ENCODE results near the gene MIA2. TPM values are rescaled to one million over a fixed set of nuclear protein-coding genes. Genes with fewer than 3 reads are reported as not detected.

MIA2 gene
- total and polyA plus RNA-seq, 9 of the 15 experiments (the other 6 are each of a cell fraction or from before 2014, with no cell fraction given) = 6.0 to 21.8 (median 12.8) TPM

DNA sequence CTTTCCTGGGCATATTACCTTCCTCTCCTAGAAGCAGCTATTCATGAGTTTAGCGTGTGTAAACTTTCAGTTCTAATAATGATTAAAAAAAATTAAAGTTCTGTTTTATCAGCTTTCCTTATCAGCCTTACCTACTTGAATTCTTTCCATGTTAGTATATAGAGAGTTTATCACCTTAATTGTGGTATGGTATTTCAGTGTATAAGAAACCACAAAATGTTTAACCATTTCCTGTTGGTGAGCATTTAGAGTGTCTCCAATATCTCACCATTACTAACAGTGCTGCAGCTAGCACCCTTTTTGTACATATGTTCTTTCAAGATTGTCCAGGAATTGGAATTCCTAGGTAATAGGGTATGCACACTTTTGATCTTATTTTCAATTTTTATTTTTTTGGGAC, 109.1 kb downstream of the MIA2 start:
- Histone ChIP-seq H3K9ac (ENCODE audit: insufficient read depth in 1 of 2, low read depth in 2 of 2, low read length in 2 of 2) (no peak overlapping the region), H3K9me1 (ENCODE audit: control insufficient read depth, insufficient read depth, low read length) (no peaks in the 10 kb centered on the region), H3K4me2 (ENCODE audit: insufficient read depth, low read length) (no peak overlapping the region), H2AFZ (ENCODE audit: low read depth, low read length) (no peak overlapping the region), H3K36me3 (ENCODE audit: control insufficient read depth, insufficient read depth, low read length) (peaks cover 2% of the 10 kb centered on the region; the same call in 1 of the 3 replicates), H4K20me1 (replicated peaks; ENCODE audit: control insufficient read depth, insufficient read depth, low read length) (no peaks in the 10 kb centered on the region), H3K4me3 (no peak overlapping the region), H3K4me1 (replicated peaks in 1 of 2; ENCODE audit: control insufficient read depth in 2 of 2, insufficient read depth in 2 of 2, low read length in 2 of 2) (no peaks in the 10 kb centered on the region; a peak in 1 of 5 replicates), H3K27me3 (ENCODE audit: control insufficient read depth in 2 of 2, insufficient read depth in 2 of 2, low read length in 2 of 2) (no peaks in the 10 kb centered on the region), H3K79me2 (ENCODE audit: control insufficient read depth, insufficient read depth, low read length) (no peaks in the 10 kb centered on the region), H3K27ac (ENCODE audit: extremely low read depth, low read depth, low read length) (no peak overlapping the region), H3K9me3 (replicated peaks; ENCODE audit: control insufficient read depth, insufficient read depth, low read depth, low read length) (no peaks in the 10 kb centered on the region)
- in situ Hi-C loops (cut with MboI) (no loop called here), intact Hi-C loops (cut with micrococcal nuclease) (no loop called here)
- no peak for FAIRE-seq
- DNase-seq (ENCODE audit: extremely low read depth in 1 of 4, low spot score in 3 of 4) = no peak
- CTCF ChIA-PET (ENCODE audit: low intra/inter-chr PET ratio) = no interaction called here
- POLR2A ChIA-PET = interaction anchor here (1.5 kb wide), 1 partner anchor 89 kb away, joined by 3 read pairs; the partner anchor contains the start of gene FBXO33
- no peak for ATAC-seq
- no TSS peak for BruUV-seq (replicated peaks)
- 0% methylated on average over 1 of the region's 1 CpG for WGBS (ENCODE audit: insufficient coverage, low coverage, missing lambda C conversion rate)
- TF ChIP-seq CGGBP1 (CRISPR knock-in tag; IDR thresholded peaks at IDR 0.05) (no peak), ARHGAP35 (IDR thresholded peaks at IDR 0.05; ENCODE audit: partially characterized antibody) (no peak), GABPB2 (CRISPR knock-in tag; conservative IDR thresholded peaks at IDR 0.05) (no peak), RBM22 (IDR thresholded peaks at IDR 0.05; ENCODE audit: low read depth, low read length, poor library complexity, severe bottlenecking) (no peak), SAFB2 (IDR thresholded peaks at IDR 0.05; ENCODE audit: borderline replicate concordance, low read depth, low read length, severe bottlenecking) (no peak), ARID1B (IDR thresholded peaks at IDR 0.05) (no peak), NKRF (IDR thresholded peaks at IDR 0.05; ENCODE audit: borderline replicate concordance) (no peak), EWSR1 (IDR thresholded peaks at IDR 0.05; ENCODE audit: borderline replicate concordance, low read depth, partially characterized antibody) (no peak), ZC3H8 (IDR thresholded peaks at IDR 0.05) (no peak), HBP1 (CRISPR knock-in tag; IDR thresholded peaks at IDR 0.05) (no peak), SNRNP70 (optimal IDR thresholded peaks at IDR 0.05; ENCODE audit: low read depth, low read length) (no peak)
- TF ChIP-seq, protein P1, sequence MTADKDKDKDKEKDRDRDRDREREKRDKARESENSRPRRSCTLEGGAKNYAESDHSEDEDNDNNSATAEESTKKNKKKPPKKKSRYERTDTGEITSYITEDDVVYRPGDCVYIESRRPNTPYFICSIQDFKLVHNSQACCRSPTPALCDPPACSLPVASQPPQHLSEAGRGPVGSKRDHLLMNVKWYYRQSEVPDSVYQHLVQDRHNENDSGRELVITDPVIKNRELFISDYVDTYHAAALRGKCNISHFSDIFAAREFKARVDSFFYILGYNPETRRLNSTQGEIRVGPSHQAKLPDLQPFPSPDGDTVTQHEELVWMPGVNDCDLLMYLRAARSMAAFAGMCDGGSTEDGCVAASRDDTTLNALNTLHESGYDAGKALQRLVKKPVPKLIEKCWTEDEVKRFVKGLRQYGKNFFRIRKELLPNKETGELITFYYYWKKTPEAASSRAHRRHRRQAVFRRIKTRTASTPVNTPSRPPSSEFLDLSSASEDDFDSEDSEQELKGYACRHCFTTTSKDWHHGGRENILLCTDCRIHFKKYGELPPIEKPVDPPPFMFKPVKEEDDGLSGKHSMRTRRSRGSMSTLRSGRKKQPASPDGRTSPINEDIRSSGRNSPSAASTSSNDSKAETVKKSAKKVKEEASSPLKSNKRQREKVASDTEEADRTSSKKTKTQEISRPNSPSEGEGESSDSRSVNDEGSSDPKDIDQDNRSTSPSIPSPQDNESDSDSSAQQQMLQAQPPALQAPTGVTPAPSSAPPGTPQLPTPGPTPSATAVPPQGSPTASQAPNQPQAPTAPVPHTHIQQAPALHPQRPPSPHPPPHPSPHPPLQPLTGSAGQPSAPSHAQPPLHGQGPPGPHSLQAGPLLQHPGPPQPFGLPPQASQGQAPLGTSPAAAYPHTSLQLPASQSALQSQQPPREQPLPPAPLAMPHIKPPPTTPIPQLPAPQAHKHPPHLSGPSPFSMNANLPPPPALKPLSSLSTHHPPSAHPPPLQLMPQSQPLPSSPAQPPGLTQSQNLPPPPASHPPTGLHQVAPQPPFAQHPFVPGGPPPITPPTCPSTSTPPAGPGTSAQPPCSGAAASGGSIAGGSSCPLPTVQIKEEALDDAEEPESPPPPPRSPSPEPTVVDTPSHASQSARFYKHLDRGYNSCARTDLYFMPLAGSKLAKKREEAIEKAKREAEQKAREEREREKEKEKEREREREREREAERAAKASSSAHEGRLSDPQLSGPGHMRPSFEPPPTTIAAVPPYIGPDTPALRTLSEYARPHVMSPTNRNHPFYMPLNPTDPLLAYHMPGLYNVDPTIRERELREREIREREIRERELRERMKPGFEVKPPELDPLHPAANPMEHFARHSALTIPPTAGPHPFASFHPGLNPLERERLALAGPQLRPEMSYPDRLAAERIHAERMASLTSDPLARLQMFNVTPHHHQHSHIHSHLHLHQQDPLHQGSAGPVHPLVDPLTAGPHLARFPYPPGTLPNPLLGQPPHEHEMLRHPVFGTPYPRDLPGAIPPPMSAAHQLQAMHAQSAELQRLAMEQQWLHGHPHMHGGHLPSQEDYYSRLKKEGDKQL (CRISPR knock-in tag; IDR thresholded peaks at IDR 0.05; ENCODE audit: borderline replicate concordance) = no peak
- TF ChIP-seq, protein P2, sequence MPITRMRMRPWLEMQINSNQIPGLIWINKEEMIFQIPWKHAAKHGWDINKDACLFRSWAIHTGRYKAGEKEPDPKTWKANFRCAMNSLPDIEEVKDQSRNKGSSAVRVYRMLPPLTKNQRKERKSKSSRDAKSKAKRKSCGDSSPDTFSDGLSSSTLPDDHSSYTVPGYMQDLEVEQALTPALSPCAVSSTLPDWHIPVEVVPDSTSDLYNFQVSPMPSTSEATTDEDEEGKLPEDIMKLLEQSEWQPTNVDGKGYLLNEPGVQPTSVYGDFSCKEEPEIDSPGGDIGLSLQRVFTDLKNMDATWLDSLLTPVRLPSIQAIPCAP (CRISPR knock-in tag; IDR thresholded peaks at IDR 0.05; ENCODE audit: borderline replicate concordance) = no peak
